Gastrocnemius medialis (tissue), 4 donors: ENCODE measurements around the gene CD248.

Experiments used
- POLR2A ChIP-seq, 2 donors: fragments of 450-650 bp; IDR thresholded peaks; one replicate each; pipeline ENCODE4 v1.6.1; 2017; ENCODE audit warnings: antibody characterized with exemption in 2 of 2, mild to moderate bottlenecking in 2 of 2, moderate library complexity in 2 of 2
- TF ChIP-seq, protein P1 (sequence below), 5 experiments: fragments of 450-650 bp in 3 of 5; fragments of 200-600 bp in 2 of 5; sonication (generic) in 2 of 5; IDR thresholded peaks in 4 of 5; conservative IDR thresholded peaks in 1 of 5; 1 replicate in 4 of 5; 2 replicates in 1 of 5; pipeline ENCODE4 v1.5.1; 2016 to 2019; ENCODE audit warnings: antibody characterized with exemption in 5 of 5, mild to moderate bottlenecking in 3 of 5, moderate library complexity in 3 of 5

DNA sequence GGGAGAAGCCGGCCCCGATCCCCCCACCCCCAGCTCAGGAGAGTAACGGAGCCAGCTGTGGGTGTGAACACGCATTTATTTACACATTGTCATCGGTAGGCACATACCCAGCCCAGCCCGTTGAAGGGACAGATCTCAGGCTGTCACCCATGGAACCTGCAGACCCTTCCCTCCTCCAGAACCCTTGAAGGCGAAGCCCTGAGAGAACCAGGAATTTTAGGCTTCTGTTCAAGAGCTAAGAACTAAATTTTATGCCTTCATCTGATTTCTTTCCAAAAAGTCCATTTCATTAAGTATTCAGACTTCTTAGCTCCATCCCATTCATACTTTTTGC is 28.4 kb upstream of the CD248 start:
- no peak for TF ChIP-seq POLR2A (IDR thresholded peaks at IDR 0.05)
- TF ChIP-seq, protein P1, sequence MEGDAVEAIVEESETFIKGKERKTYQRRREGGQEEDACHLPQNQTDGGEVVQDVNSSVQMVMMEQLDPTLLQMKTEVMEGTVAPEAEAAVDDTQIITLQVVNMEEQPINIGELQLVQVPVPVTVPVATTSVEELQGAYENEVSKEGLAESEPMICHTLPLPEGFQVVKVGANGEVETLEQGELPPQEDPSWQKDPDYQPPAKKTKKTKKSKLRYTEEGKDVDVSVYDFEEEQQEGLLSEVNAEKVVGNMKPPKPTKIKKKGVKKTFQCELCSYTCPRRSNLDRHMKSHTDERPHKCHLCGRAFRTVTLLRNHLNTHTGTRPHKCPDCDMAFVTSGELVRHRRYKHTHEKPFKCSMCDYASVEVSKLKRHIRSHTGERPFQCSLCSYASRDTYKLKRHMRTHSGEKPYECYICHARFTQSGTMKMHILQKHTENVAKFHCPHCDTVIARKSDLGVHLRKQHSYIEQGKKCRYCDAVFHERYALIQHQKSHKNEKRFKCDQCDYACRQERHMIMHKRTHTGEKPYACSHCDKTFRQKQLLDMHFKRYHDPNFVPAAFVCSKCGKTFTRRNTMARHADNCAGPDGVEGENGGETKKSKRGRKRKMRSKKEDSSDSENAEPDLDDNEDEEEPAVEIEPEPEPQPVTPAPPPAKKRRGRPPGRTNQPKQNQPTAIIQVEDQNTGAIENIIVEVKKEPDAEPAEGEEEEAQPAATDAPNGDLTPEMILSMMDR (IDR thresholded peaks at IDR 0.05 in 4 of 5, conservative IDR thresholded peaks at IDR 0.05 in 1 of 5): no peak
